Activated CD4-positive, alpha-beta T cell treated with anti-CD3 and anti-CD28 coated beads for 1 hour (primary cell): ENCODE results near the gene MNAT1.
"Not testable (repeated sequence)": the region's sequence is repeated elsewhere in the genome, so short reads cannot be mapped to it uniquely, and the experiment has no call there.

ENCODE experiments used
- DNase-seq: peaks from one replicate; pipeline ENCODE4 v3.0.0-alpha.2; 2020

Gene MNAT1

DNA sequence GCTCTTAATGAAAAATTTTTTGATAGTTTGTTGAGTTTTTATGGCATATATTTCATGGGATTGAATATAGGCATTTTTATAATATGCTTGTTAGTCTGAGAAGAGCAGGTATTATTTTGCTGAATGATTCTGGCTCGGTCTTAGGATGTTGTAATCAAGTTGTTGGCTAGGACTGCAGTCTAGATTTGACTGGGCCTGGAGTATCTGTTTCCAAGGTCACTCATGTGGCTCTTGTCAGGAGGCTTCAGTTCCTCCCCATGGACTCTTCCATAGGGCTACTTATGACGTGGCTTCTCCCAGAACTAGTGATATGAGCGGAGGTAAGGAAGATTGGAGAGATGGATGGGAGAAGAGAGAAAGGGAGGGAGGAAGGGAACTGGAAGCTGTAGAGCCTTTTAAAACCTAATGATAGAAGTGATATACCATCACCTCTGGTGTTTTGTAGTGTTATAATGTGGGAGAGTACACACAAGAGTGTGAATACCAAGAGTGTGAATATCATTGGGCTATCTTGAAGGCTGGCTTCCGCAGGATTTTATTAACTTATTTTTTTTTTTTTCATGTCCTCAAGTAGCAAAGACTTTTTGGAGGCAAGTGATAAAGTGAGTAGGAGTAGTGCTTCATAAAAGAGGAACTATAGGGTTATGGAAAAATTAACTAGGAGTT, 4.4 kb downstream of the MNAT1 start:
- no peak for DNase-seq

- no peak for DNase-seq
These were observed 10.0 kb downstream of the MNAT1 start for GRCh38 chr14:60744566-60744965.

DNA sequence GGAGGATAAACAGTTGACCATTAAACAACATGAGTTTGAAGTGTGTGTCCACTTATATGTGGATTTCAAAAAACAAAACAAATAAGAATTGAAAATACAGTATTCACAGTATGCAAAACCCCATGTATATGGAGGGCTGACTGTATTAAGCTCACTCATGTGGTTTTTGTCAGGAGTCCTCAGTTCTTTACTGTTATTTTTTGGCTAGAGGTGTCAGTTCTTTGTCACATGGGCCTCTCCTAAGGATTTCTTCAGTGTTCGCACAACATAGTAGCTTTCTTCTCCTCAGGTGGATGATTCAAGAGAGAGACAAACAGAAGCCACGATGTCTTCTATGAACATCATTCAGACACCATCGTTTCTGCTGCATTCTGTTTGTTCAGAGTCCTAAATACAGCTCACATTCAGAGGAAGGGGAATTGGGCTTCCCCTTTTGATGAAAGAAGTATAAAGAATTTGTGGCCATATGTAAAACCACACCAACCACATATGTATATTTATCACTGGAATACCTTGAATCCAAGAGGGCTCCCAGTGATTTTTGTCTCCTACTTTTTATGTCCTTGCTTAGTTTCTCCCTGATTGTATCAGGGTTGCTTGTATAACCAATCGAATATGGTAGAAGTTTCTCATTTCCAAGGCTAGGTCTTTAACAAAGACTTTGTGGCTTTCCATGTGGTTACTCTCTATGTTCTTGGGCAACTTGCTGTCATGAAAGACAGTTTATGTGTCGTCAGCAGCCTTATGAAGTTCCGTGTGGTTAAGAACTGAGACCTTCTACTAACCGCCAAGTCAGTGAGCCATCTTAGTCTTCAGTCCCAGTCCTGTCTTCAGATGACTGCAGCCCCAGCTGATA, 18.9 kb downstream of the MNAT1 start:
- peak; percentile 11 for DNase-seq

DNA sequence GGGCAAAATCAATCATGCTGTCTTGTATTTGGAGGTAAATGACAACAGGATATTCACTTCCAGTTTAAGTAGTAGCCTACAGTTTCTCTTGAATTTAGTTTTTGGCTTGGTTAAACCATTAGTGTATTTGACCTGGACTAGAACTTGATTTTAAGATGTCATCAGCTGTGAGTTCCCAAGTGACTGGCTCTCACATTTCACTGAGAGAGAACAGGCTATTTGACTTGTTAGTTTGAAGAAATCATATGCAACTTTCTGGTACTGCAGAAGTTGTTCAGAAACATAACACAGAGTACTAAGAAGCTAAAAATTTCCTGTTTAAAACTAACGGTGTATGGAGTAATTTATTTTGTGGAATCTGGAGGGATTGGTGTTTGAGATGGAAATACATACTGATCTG, 22.3 kb downstream of the MNAT1 start:
- no peak for DNase-seq

GRCh38 chr14:60757567-60758002, 23.0 kb downstream of the MNAT1 start:
- DNase-seq: no peak

DNA sequence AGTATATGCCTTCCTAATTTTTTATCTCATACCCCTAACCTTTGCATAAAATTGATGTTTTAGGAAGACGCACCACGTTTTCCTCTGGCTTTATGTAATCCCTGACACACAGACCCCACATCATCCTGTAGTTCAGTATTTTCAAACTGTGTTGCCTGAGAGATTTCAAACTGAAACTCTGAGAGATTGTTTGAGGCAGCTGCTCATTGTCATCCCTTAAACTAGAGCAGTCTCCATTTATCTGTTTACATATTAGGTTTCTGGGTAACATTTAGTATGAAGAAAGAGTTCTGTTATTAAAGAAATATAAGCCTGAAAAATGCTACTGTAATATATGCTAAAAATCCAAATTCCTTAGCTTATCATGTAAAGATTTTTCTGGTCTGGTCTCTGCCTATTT, 24.3 kb downstream of the MNAT1 start:
- DNase-seq: no peak

GRCh38 chr14:60760209-60760608, 25.6 kb downstream of the MNAT1 start:
- DNase-seq: no peak

DNA sequence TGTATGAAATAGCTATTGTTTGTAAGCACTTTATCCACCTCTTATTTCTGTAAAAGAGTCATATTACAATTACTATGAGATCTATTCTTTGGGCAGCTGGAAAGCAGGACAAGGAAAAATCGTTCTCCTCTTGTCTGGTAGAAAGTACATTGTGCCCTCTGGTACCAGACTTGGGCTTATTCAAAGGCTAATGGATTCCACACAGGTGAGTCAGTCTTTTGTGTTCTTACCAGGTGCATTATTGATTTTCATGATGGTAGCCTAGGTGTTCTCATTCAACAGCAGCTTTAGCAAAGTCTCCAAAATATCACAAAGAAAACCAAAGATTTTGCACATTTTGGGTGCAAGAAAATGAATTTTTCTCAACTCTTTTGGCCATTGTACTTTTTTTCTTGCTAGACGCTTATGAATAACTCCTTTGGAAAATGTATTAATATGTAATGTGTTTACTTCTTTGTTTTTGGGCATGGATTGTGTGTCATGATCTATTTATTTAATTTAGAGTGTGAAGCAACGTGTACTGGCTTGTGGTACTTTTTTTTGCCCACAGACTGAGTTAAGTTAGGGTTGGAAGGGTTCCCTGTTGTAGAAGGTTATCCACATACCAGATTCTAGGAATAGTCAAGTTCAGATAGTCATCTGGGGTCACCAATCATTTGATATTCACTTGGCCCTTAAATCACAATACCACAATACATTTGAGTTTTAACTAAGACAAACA, 26.2 kb downstream of the MNAT1 start:
- DNase-seq: no peak

DNA sequence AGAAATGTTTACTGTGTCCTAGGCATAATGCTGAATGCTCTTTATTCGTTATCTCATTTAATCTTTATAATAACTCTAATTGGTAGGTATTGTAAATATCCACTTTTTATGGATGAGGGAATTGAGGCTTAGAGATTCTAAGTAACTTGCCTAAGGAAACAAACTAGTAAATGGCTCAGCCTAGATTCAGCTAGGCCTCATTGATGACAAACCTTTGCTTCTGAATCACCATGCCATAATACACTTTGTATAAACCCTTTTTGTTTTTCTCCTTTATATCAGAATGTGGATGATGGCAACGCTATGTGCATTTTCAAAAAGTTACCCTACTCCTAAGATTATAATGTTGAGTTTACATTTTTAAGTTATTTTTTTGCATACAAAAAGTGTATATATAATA, 34.0 kb downstream of the MNAT1 start:
- no peak for DNase-seq

GRCh38 chr14:60771117-60771516, 36.6 kb downstream of the MNAT1 start:
- no peak for DNase-seq

GRCh38 chr14:60773558-60773957, 39.0 kb downstream of the MNAT1 start:
- DNase-seq: no peak

GRCh38 chr14:60775296-60775695, 40.7 kb downstream of the MNAT1 start:
- no peak for DNase-seq

GRCh38 chr14:60777856-60778578, 43.5 kb downstream of the MNAT1 start:
- DNase-seq: no peak

- not testable (repeated sequence) for DNase-seq
These were observed 45.4 kb downstream of the MNAT1 start for GRCh38 chr14:60779745-60780514.

DNA sequence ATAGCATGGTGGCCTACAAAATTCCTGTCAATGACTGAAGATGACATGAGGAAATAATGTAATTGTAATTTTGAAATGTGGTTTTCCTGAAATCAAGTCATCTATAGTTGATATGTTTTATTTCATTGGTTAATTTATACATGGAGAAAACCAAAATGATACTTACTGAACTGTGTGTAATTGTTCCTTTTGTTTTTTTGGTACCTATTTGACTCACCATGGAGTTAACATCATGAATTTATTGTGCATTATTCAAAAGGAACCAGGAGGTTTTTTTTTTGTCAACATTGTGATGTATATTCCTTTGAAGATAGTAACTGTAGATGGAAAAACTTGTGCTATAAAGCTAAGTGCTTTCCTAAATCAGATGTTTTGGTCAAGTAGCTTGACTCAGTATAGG, 46.0 kb downstream of the MNAT1 start:
- DNase-seq: not testable (repeated sequence)

DNA sequence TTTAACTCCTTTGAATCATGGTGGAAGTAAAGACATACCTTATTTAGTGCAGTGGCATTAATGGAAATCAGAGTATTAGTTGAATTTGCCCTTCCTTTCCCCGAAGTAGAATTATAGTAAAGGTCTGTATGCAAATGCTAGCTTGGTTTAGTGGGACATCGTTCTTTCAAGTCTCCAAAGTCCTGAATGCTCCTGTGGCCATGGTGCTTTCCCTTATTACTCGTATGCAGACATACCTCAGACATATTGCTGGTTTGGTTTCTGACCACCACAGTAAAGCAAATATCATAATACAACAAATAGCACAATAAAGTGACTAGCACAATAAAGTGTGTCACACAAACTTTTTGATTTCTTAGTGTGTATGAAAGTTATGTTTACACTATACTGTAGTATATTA, 52.3 kb downstream of the MNAT1 start:
- DNase-seq: no peak

GRCh38 chr14:60789656-60790055, 55.1 kb downstream of the MNAT1 start:
- DNase-seq: no peak

DNA sequence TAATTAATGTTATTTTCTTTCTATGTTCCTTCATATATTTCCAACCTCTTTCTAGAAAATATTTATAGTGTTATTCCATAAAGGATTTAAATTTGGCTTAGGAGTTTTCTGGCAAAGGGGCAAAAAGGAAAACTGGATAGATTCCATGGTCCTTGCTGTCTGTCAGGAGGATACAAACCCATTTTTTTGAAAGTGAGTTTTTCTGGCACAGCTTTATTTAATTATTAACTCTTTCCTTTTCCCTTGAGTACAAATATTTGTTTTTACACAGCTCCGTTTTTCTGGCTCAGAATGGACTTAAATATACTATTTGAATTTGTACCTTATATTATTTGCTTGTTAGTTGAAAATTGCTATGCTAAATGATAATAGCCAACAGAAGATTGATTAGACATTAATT, 56.3 kb downstream of the MNAT1 start:
- DNase-seq: no peak

GRCh38 chr14:60796434-60796833, 61.9 kb downstream of the MNAT1 start:
- DNase-seq: no peak

GRCh38 chr14:60800409-60800808, 65.8 kb downstream of the MNAT1 start:
- DNase-seq: no peak

DNA sequence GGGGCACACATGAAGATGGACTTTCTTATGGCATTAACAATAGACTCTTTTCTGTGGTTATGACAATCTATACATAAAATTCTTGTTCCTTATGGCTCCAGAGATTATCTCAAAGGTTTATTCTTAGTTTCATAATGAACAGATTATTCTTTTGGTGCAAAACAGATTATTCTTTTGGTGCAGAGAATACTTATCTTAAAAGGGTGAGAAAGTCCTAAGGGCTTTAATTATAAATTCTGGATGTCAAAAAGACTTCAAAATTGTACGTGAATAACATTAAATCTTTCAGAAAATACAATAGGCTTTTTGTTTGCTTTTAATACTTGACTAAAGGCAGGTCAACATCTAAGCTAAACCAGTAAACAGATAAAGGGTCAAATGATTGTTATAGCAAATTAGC, 69.3 kb downstream of the MNAT1 start:
- no peak for DNase-seq

- no peak for DNase-seq
These were observed 71.4 kb downstream of the MNAT1 start for GRCh38 chr14:60805841-60806430.
